HepG2 (cell line): ENCODE measurements around the gene ZNF749. TPM values are rescaled to one million over a fixed set of nuclear protein-coding genes. Genes with fewer than 3 reads are reported as not detected.

Source experiments
- ARID4A ChIP-seq: sonication (generic); formaldehyde crosslinking; IDR thresholded peaks from 2 replicates; pipeline ENCODE4 v1.5.0; 2020; ENCODE audit warnings: mild to moderate bottlenecking, missing genetic modification reagents, borderline replicate concordance
- CREM ChIP-seq, 2 experiments: sonication (generic) in 1 of 2; formaldehyde crosslinking in 1 of 2; IDR thresholded peaks; 2 replicates each; pipeline versions ENCODE4 v1.4.0 to v1.6.1; 2016 to 2020; ENCODE audit warnings: antibody characterized with exemption in 1 of 2, mild to moderate bottlenecking in 1 of 2, missing genetic modification reagents in 1 of 2
- NCOA2 ChIP-seq: sonication (generic); formaldehyde crosslinking; IDR thresholded peaks from 2 replicates; pipeline ENCODE4 v1.8.0; 2022; ENCODE audit warnings: inconsistent platforms
- RXRB ChIP-seq: IDR thresholded peaks from 2 replicates; pipeline ENCODE4 v1.6.1; 2016; ENCODE audit warnings: borderline replicate concordance, missing genetic modification reagents, missing compliant biosample characterization
- ZNF232 ChIP-seq: sonication (generic); formaldehyde crosslinking; IDR thresholded peaks from 2 replicates; pipeline ENCODE4 v1.4.0; 2020; ENCODE audit warnings: missing genetic modification reagents, borderline replicate concordance
- ZNF280D ChIP-seq: sonication (generic); formaldehyde crosslinking; IDR thresholded peaks from 2 replicates; pipeline ENCODE4 v1.5.1; 2020; ENCODE audit warnings: mild to moderate bottlenecking, missing genetic modification reagents
- ZNF670 ChIP-seq: sonication (generic); formaldehyde crosslinking; IDR thresholded peaks from 2 replicates; pipeline ENCODE4 v1.8.0; 2022; ENCODE audit warnings: mild to moderate bottlenecking, missing genetic modification reagents, borderline replicate concordance
- ZNF687 ChIP-seq: sonication (generic); formaldehyde crosslinking; IDR thresholded peaks from 2 replicates; pipeline ENCODE4 v1.5.1; 2020; ENCODE audit warnings: mild to moderate bottlenecking, missing genetic modification reagents, moderate library complexity
- polyA plus RNA-seq, 8 experiments: library from polyadenylated mRNA; depleted of rRNA in 3 of 8; stranded (reverse) in 7 of 8; unstranded in 1 of 8; fragments of >200 nt; fragmentation: Illumina TruSeq in 4 of 8; extraction: Trizol in 4 of 8; gene quantifications; 2 replicates each; pipeline versions ENCODE4 v1.2.1 to v1.2.3, GENCODE V29; 2011 to 2016; ENCODE audit warnings: low read depth in 4 of 8, missing spikeins in 1 of 8, mixed read lengths in 1 of 8; ENCODE audit not compliant: insufficient read depth in 1 of 8
- total RNA-seq, 5 experiments: library from RNA; depleted of rRNA; stranded (reverse); fragments of >200 nt; fragmentation: Illumina TruSeq; extraction: Trizol; gene quantifications; 2 replicates each; pipeline ENCODE4 v1.2.3, GENCODE V29; 2016; ENCODE audit warnings: low read depth in 1 of 5

The ZNF749 gene
- total and polyA plus RNA-seq, 2 of the 13 experiments (the other 11 are each of a cell fraction or from before 2014, with no cell fraction given), result 18.9 to 21.0 TPM

GRCh38 chr19:57410877-57411671 is 24.1 kb upstream of the ZNF749 start, which contains the start of gene ZNF17 (continued):
- TF ChIP-seq ZNF232 (CRISPR knock-in tag) (no peak), ZNF670 (0 out of 2 replicates have a peak, but pooled peaks have one; percentile 36), CREM (IDR thresholded peaks at IDR 0.05) (peak; percentile 96), CREM (CRISPR knock-in tag; IDR thresholded peaks at IDR 0.05) (no peak), ARID4A (CRISPR knock-in tag) (peak; percentile 83; the same call in 1 of the 2 replicates), ZNF280D (no peak), ZNF687 (CRISPR knock-in tag) (peak; percentile 68), NCOA2 (CRISPR knock-in tag) (peak; percentile 28; the same call in 1 of the 2 replicates), RXRB (CRISPR knock-in tag) (0 out of 2 replicates have a peak, but pooled peaks have one; percentile 44)
